GM12878 (cell line): ENCODE data around the gene OTULIN. TPM values are rescaled to one million over a fixed set of nuclear protein-coding genes. Genes with fewer than 3 reads are reported as not detected.

Experiments
- BCL3 ChIP-seq: IDR thresholded peaks from 2 replicates; pipeline ENCODE4 v1.6.1; 2011; ENCODE audit warnings: borderline replicate concordance, low read depth, mild to moderate bottlenecking, moderate library complexity, low read length; ENCODE audit not compliant: insufficient read depth, poor library complexity, severe bottlenecking
- CBX3 ChIP-seq: fragments of 200-600 bp; sonication (generic); IDR thresholded peaks from 2 replicates; pipeline ENCODE4 v1.6.1; 2016; ENCODE audit warnings: low read depth, borderline replicate concordance
- CBX5 ChIP-seq: sonication (generic); IDR thresholded peaks from 2 replicates; pipeline ENCODE4 v1.6.1; 2016; ENCODE audit warnings: low read depth, moderate library complexity, mild to moderate bottlenecking, inconsistent platforms
- CHD1 ChIP-seq: IDR thresholded peaks from 2 replicates; pipeline ENCODE4 v1.6.1; 2012; ENCODE audit warnings: low read depth, low read length, improper control_type of control experiment
- CHD2 ChIP-seq: IDR thresholded peaks from 2 replicates; pipeline ENCODE4 v1.6.1; 2011; ENCODE audit warnings: low read depth, low read length, improper control_type of control experiment, borderline replicate concordance
- EGR1 ChIP-seq, 2 experiments: IDR thresholded peaks; 1 replicate in 1 of 2; 2 replicates in 1 of 2; pipeline ENCODE4 v1.6.1; 2011 to 2012; ENCODE audit warnings: low read depth in 2 of 2, low read length in 2 of 2, borderline replicate concordance in 1 of 2, mild to moderate bottlenecking in 1 of 2, moderate library complexity in 1 of 2
- ETV6 ChIP-seq, 2 experiments: fragments of 450-650 bp in 1 of 2; IDR thresholded peaks in 1 of 2; conservative IDR thresholded peaks in 1 of 2; 2 replicates each; pipeline ENCODE4 v1.6.1; 2014; ENCODE audit warnings: antibody characterized with exemption in 1 of 2, borderline replicate concordance in 1 of 2, low read depth in 1 of 2, mild to moderate bottlenecking in 1 of 2, moderate library complexity in 1 of 2
- HCFC1 ChIP-seq: fragments of 150-350 bp; IDR thresholded peaks from 2 replicates; pipeline ENCODE4 v1.6.1; 2014; ENCODE audit warnings: low read length
- HDAC2 ChIP-seq: fragments of 200-600 bp; sonication (generic); IDR thresholded peaks from 2 replicates; pipeline ENCODE4 v1.6.1; 2017
- IRF5 ChIP-seq: fragments of 450-650 bp; IDR thresholded peaks from 2 replicates; pipeline ENCODE4 v1.6.1; 2017; ENCODE audit warnings: borderline replicate concordance
- JUNB ChIP-seq: IDR thresholded peaks from 2 replicates; pipeline ENCODE4 v1.6.1; 2016; ENCODE audit warnings: antibody characterized with exemption, mild to moderate bottlenecking
- MYC ChIP-seq: IDR thresholded peaks from 2 replicates; pipeline ENCODE4 v1.6.1; 2011; ENCODE audit warnings: mild to moderate bottlenecking, low read length, moderate library complexity, inconsistent platforms; ENCODE audit not compliant: insufficient read depth, insufficient replicate concordance, insufficient read length, severe bottlenecking
- NFYB ChIP-seq: IDR thresholded peaks from 2 replicates; pipeline ENCODE4 v1.6.1; 2011; ENCODE audit warnings: low read depth, mild to moderate bottlenecking, low read length, improper control_type of control experiment, moderate library complexity; ENCODE audit not compliant: insufficient read depth
- NKRF ChIP-seq: fragments of 450-650 bp; conservative IDR thresholded peaks from 2 replicates; pipeline ENCODE4 v1.6.1; 2017; ENCODE audit warnings: mild to moderate bottlenecking, moderate library complexity
- PAX8 ChIP-seq: fragments of 450-650 bp; IDR thresholded peaks from 2 replicates; pipeline ENCODE4 v1.6.1; 2017; ENCODE audit warnings: mild to moderate bottlenecking, moderate library complexity
- POU2F2 ChIP-seq: IDR thresholded peaks from 3 replicates; pipeline ENCODE4 v1.6.1; 2011; ENCODE audit warnings: low read depth, mild to moderate bottlenecking, low read length, borderline replicate concordance
- RAD21 ChIP-seq: IDR thresholded peaks from 2 replicates; pipeline ENCODE4 v1.6.1; 2011; ENCODE audit warnings: mild to moderate bottlenecking, low read depth, low read length, moderate library complexity; ENCODE audit not compliant: insufficient read depth
- RBBP5 ChIP-seq: fragments of 200-600 bp; sonication (generic); conservative IDR thresholded peaks from 2 replicates; pipeline ENCODE4 v1.6.1; 2016
- RELA ChIP-seq: fragments of 450-650 bp; IDR thresholded peaks from 2 replicates; pipeline ENCODE4 v1.8.0; 2014; ENCODE audit warnings: borderline replicate concordance; ENCODE audit not compliant: partially characterized antibody
- REST ChIP-seq: IDR thresholded peaks from 2 replicates; pipeline ENCODE4 v1.6.1; 2012; ENCODE audit warnings: mild to moderate bottlenecking, low read depth, low read length
- RFX5 ChIP-seq: IDR thresholded peaks from 2 replicates; pipeline ENCODE4 v1.6.1; 2011; ENCODE audit warnings: low read depth, low read length, improper control_type of control experiment
- SIX5 ChIP-seq: IDR thresholded peaks from 2 replicates; pipeline ENCODE4 v1.6.1; 2011; ENCODE audit warnings: mild to moderate bottlenecking, low read depth, low read length, moderate library complexity; ENCODE audit not compliant: severe bottlenecking
- SMARCA5 ChIP-seq: fragments of 450-650 bp; IDR thresholded peaks from 2 replicates; pipeline ENCODE4 v1.6.1; 2017; ENCODE audit warnings: mild to moderate bottlenecking
- SPI1 ChIP-seq: IDR thresholded peaks from 2 replicates; pipeline ENCODE4 v1.6.1; 2011; ENCODE audit warnings: low read depth, mild to moderate bottlenecking, low read length, moderate library complexity, borderline replicate concordance; ENCODE audit not compliant: insufficient read depth
- polyA plus RNA-seq, 11 experiments: library from polyadenylated mRNA; depleted of rRNA in 4 of 11; unstranded in 6 of 11; stranded (reverse) in 5 of 11; fragments of >200 nt; fragmentation: Nextera tagmentation in 4 of 11; fragmentation: Illumina TruSeq in 1 of 11; extraction: Ambion mirVana in 4 of 11; extraction: Trizol in 1 of 11; gene quantifications; 1 replicate in 1 of 11; 2 replicates in 10 of 11; pipeline versions ENCODE4 v1.2.1 to v1.2.3, GENCODE V29; 2011 to 2016; ENCODE audit warnings: inconsistent platforms in 2 of 11, missing spikeins in 2 of 11, low read depth in 1 of 11
- total RNA-seq, 4 experiments: library from RNA; depleted of rRNA in 3 of 4; stranded (reverse); fragments of >200 nt in 3 of 4; fragmentation: Illumina TruSeq in 1 of 4; extraction: Trizol in 1 of 4; gene quantifications; 2 replicates each; pipeline versions ENCODE4 v1.2.1 to v1.2.3, GENCODE V29; 2013 to 2021

The OTULIN gene
- total and polyA plus RNA-seq, 10 of the 15 experiments (the other 5 are each of a cell fraction or from before 2014, with no cell fraction given) = 6.6 to 70.5 (median 28.7) TPM

DNA sequence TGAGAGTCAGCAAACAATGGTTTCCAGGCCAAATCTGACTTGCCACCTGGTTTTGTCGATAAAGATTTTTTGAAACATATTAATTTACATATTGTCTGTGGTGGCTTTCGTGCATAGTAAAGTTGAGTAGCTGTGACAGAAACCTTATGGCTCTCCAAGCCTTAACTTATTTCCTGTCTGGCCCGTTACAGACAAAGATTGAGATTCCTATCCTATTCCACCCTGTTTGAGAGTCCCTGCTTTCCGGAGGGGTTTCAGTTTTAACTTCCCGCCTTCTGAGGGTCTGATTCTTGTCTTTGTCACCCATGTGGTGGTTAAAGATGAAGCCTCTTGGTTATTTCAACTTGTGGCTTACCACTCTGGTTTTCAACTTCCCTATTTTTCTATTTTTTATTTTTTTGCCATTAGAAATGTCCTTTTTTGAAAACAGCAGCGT, 11.4 kb downstream of the OTULIN start (continued):
- TF ChIP-seq JUNB (no peak; the same call in 1 of the 2 replicates), SPI1 (peak; percentile 60), HDAC2 (no peak), RBBP5 (no peak), SMARCA5 (no peak), RELA (no peak), IRF5 (no peak), REST (no peak), PAX8 (no peak), CHD1 (no peak), EGR1 (IDR thresholded peaks at IDR 0.05; ENCODE audit: borderline replicate concordance in 1 of 2, low read depth in 2 of 2, low read length in 2 of 2) (no peak), NKRF (no peak), CBX3 (no peak), ETV6 (conservative IDR thresholded peaks at IDR 0.05 in 1 of 2, IDR thresholded peaks at IDR 0.05 in 1 of 2; ENCODE audit: borderline replicate concordance in 1 of 2, low read depth in 1 of 2) (no peak), SIX5 (no peak), MYC (no peak), BCL3 (no peak), RFX5 (no peak), POU2F2 (peak; percentile 85; the same call in 2 of the 3 replicates), RAD21 (no peak), CHD2 (no peak), NFYB (no peak), HCFC1 (no peak), CBX5 (no peak)
